LNCAP (cell line): ENCODE measurements around the gene DAPK2.

ENCODE experiments used
- CTCF ChIP-seq: fragments of 450-650 bp; IDR thresholded peaks from 2 replicates; pipeline ENCODE4 v1.5.1; 2017; ENCODE audit warnings: mild to moderate bottlenecking

Gene DAPK2

GRCh38 chr15:63922916-63923315 lies 123.4 kb downstream of the DAPK2 start:
- no peak for TF ChIP-seq CTCF

- no peak for TF ChIP-seq CTCF
These were observed 123.9 kb downstream of the DAPK2 start for GRCh38 chr15:63922261-63922904.

- TF ChIP-seq CTCF = no peak
These were observed 125.6 kb downstream of the DAPK2 start for GRCh38 chr15:63920504-63921175.

- TF ChIP-seq CTCF = no peak
These were observed 127.4 kb downstream of the DAPK2 start for GRCh38 chr15:63918901-63919348.

GRCh38 chr15:63918317-63918672 lies 128.0 kb downstream of the DAPK2 start:
- TF ChIP-seq CTCF = no peak

- no peak for TF ChIP-seq CTCF
These were observed 128.5 kb downstream of the DAPK2 start for GRCh38 chr15:63917588-63918316.

GRCh38 chr15:63915873-63916771 lies 130.2 kb downstream of the DAPK2 start:
- TF ChIP-seq CTCF = no peak
